Stimulated activated CD8-positive, alpha-beta memory T cell treated with anti-CD3 and anti-CD28 coated beads, Interleukin-15, amount 100 ng/mL, for 4 hours (primary cell): Measurements from ENCODE around the gene CCNE1.
"Not testable (repeated sequence)": the region's sequence is repeated elsewhere in the genome, so short reads cannot be mapped to it uniquely, and the experiment has no call there.

ENCODE experiments used
- DNase-seq, 2 donors: peaks; one replicate each; pipeline ENCODE4 v3.0.0-alpha.2; 2020; ENCODE audit warnings: low read depth in 2 of 2

The CCNE1 gene

GRCh38 chr19:29787281-29787680 lies 24.5 kb upstream of the CCNE1 start:
- no peak for DNase-seq

GRCh38 chr19:29789007-29789406 lies 22.8 kb upstream of the CCNE1 start:
- no peak for DNase-seq

- no peak for DNase-seq
These were observed 18.6 kb upstream of the CCNE1 start for GRCh38 chr19:29793116-29793727.

- not testable (repeated sequence) for DNase-seq
These were observed 17.3 kb upstream of the CCNE1 start for GRCh38 chr19:29794490-29794889.

GRCh38 chr19:29795461-29796172 lies 16.2 kb upstream of the CCNE1 start:
- no peak for DNase-seq

- no peak for DNase-seq
These were observed 15.6 kb upstream of the CCNE1 start for GRCh38 chr19:29796173-29796573.

- no peak for DNase-seq
These were observed 12.9 kb upstream of the CCNE1 start for GRCh38 chr19:29798774-29799497.

- DNase-seq: no peak
These were observed 11.5 kb upstream of the CCNE1 start for GRCh38 chr19:29800100-29800825.

GRCh38 chr19:29803951-29804350 lies 7.8 kb upstream of the CCNE1 start:
- DNase-seq: not testable (repeated sequence)

- DNase-seq: no peak
These were observed 7.3 kb upstream of the CCNE1 start for GRCh38 chr19:29804493-29804892.

GRCh38 chr19:29805031-29805965 lies 6.5 kb upstream of the CCNE1 start:
- no peak for DNase-seq

GRCh38 chr19:29806098-29806866 lies 5.5 kb upstream of the CCNE1 start:
- DNase-seq: no peak

- DNase-seq: no peak
These were observed 4.6 kb upstream of the CCNE1 start for GRCh38 chr19:29807178-29807577.

GRCh38 chr19:29807870-29808405 lies 3.9 kb upstream of the CCNE1 start:
- DNase-seq: no peak

- DNase-seq: no peak
These were observed 1.8 kb upstream of the CCNE1 start for GRCh38 chr19:29809795-29810503.

GRCh38 chr19:29810504-29810871 lies 1.3 kb upstream of the CCNE1 start:
- DNase-seq: no peak

GRCh38 chr19:29812080-29812880 lies 489 bp downstream of the CCNE1 start:
- no peak for DNase-seq

- DNase-seq: no peak
These were observed 1.1 kb downstream of the CCNE1 start for GRCh38 chr19:29812881-29813275.

- DNase-seq: no peak
These were observed 1.9 kb downstream of the CCNE1 start for GRCh38 chr19:29813642-29814041.
